ENCODE results near the gene TXNDC11. TPM values are rescaled to one million over a fixed set of nuclear protein-coding genes. Genes with fewer than 3 reads are reported as not detected.

The TXNDC11 gene
- total RNA-seq, 1 experiment from 2014 or later, result 24.3 TPM

DNA sequence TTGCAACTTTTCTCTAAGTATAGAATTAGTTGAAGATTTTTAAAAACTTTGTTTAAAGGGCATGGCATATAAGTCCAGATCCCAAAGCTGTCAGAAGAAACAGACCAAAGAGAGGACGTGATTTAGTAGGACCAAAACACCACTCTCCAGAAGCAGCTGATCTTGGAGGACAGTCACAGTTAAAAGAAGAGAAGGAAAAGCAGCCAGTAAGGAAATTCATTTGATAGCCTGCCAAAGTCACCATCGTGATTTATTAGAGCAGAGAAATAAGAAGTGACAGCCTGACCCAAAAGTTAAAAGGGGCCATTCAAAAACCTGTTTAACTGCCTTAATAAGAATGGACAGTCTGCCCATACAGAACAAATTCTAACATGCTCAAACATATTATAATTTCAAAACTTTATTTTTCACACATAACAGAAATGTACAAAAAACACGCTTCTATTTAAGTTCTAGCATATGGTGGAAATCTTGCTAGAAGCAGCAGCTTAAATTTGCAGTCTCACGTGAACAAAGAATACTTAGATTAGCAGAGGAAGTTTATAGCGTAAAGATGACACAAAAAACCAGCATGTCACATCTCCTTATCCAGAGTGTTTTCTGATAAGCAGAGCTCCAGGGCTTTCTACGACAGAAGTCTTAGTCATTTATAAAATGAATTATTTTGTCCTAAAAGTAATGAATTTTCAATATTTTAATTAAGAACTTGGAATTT, 37.2 kb downstream of the TXNDC11 start:
- POLR2A ChIA-PET, result no interaction called here
- H3K27me3 ChIP-seq (replicated peaks; ENCODE audit: control insufficient read depth, insufficient read depth, low read length), result no peaks in the 10 kb centered on the region
- intact Hi-C loops (cut with micrococcal nuclease; ENCODE audit: unreplicated experiment), result no loop called here
- no peaks in the 10 kb centered on the region for H3K36me3 ChIP-seq (ENCODE audit: control insufficient read depth, insufficient read depth, low read length)
- no peak for DNase-seq
- H3K27ac Mint-ChIP-seq (ENCODE audit: unreplicated experiment), result no peak overlapping the region
- peaks cover 15% of the 10 kb centered on the region for H3K36me3 Mint-ChIP-seq (ENCODE audit: insufficient read depth, unreplicated experiment)
- H3K9me3 ChIP-seq, result no peaks in the 10 kb centered on the region
- no TSS peak for BruUV-seq (replicated peaks)
- H3K4me3 Mint-ChIP-seq (ENCODE audit: unreplicated experiment), result no peak overlapping the region
- no peak overlapping the region for H3K4me3 ChIP-seq (ENCODE audit: low read depth, low read length)
- TF ChIP-seq, protein P1, sequence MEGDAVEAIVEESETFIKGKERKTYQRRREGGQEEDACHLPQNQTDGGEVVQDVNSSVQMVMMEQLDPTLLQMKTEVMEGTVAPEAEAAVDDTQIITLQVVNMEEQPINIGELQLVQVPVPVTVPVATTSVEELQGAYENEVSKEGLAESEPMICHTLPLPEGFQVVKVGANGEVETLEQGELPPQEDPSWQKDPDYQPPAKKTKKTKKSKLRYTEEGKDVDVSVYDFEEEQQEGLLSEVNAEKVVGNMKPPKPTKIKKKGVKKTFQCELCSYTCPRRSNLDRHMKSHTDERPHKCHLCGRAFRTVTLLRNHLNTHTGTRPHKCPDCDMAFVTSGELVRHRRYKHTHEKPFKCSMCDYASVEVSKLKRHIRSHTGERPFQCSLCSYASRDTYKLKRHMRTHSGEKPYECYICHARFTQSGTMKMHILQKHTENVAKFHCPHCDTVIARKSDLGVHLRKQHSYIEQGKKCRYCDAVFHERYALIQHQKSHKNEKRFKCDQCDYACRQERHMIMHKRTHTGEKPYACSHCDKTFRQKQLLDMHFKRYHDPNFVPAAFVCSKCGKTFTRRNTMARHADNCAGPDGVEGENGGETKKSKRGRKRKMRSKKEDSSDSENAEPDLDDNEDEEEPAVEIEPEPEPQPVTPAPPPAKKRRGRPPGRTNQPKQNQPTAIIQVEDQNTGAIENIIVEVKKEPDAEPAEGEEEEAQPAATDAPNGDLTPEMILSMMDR (IDR thresholded peaks at IDR 0.05; ENCODE audit: insufficient read depth in 1 of 2, low read depth in 1 of 2, low read length in 1 of 2, severe bottlenecking in 1 of 2, unreplicated experiment in 1 of 2), result no peak
- peaks cover 3% of the 10 kb centered on the region; the same call in 1 of the 2 replicates for H3K4me1 ChIP-seq
- no peaks in the 10 kb centered on the region for H3K9me3 Mint-ChIP-seq (ENCODE audit: unreplicated experiment)
- no peaks in the 10 kb centered on the region for H3K27me3 Mint-ChIP-seq (ENCODE audit: insufficient read depth, unreplicated experiment)
- CTCF ChIA-PET, result no interaction called here
- peaks cover 5% of the 10 kb centered on the region for H3K4me1 Mint-ChIP-seq (ENCODE audit: low read depth, unreplicated experiment)

DNA sequence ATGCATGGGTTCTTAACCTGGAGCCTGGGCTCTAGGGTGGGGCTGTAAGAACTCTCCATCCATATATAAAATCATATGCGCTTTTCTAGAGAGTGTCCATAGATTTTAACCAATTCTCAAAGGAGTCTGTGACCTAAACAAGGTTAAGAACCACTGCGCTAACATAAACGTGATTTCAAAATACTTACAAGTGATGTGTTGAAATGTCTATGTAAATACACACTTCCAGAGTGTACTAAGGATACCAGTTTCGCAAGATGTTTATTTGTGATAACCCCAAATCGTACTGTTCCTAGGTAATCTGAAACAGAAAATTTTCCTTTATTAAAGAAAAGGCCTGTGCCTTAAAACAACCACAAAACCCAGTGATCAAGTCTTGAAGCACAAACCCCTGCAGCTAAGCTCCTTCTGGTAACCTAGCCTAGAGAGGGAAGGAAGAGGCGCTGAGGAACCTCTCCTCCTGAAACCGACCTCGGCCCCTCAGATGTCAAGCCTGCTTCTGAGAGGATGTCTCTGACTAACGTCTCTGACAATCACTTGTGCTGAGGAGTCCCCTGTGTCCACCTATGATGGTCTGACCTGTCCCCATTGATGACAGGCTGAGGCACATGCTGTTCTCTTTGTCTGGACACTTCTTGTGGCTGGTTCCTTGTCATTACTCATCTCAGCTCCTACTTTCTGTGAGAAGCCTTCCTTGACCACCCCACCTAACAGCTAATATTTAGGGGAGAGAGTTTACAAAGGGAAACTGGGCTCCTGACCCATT, 42.2 kb downstream of the TXNDC11 start:
- peaks cover 11% of the 10 kb centered on the region for H3K4me1 Mint-ChIP-seq (ENCODE audit: low read depth, unreplicated experiment)
- POLR2A ChIA-PET, result no interaction called here
- CTCF ChIA-PET, result interaction anchor here (0.9 kb wide), 1 partner anchor 64 kb away, joined by 3 read pairs; no protein-coding TSS in a partner anchor
- peaks cover 34% of the 10 kb centered on the region for H3K36me3 Mint-ChIP-seq (ENCODE audit: insufficient read depth, unreplicated experiment)
- peak in 1 of 2 experiments; percentile 24 for DNase-seq
- H3K27ac Mint-ChIP-seq (ENCODE audit: unreplicated experiment), result no peak overlapping the region
- TF ChIP-seq, protein P1 (IDR thresholded peaks at IDR 0.05; ENCODE audit: insufficient read depth in 1 of 2, low read depth in 1 of 2, low read length in 1 of 2, severe bottlenecking in 1 of 2, unreplicated experiment in 1 of 2), result no peak
- H3K9me3 Mint-ChIP-seq (ENCODE audit: unreplicated experiment), result no peaks in the 10 kb centered on the region
- Histone ChIP-seq H3K9me3 (no peaks in the 10 kb centered on the region), H3K4me1 (peaks cover 10% of the 10 kb centered on the region; the same call in 1 of the 2 replicates), H3K27me3 (replicated peaks; ENCODE audit: control insufficient read depth, insufficient read depth, low read length) (no peaks in the 10 kb centered on the region), H3K4me3 (ENCODE audit: low read depth, low read length) (no peak overlapping the region), H3K36me3 (ENCODE audit: control insufficient read depth, insufficient read depth, low read length) (peaks cover 4% of the 10 kb centered on the region; the same call in 1 of the 2 replicates)
- no peak overlapping the region for H3K4me3 Mint-ChIP-seq (ENCODE audit: unreplicated experiment)
- intact Hi-C loops (cut with micrococcal nuclease; ENCODE audit: unreplicated experiment), result no loop called here
- no peaks in the 10 kb centered on the region for H3K27me3 Mint-ChIP-seq (ENCODE audit: insufficient read depth, unreplicated experiment)
- no TSS peak for BruUV-seq (replicated peaks)

DNA sequence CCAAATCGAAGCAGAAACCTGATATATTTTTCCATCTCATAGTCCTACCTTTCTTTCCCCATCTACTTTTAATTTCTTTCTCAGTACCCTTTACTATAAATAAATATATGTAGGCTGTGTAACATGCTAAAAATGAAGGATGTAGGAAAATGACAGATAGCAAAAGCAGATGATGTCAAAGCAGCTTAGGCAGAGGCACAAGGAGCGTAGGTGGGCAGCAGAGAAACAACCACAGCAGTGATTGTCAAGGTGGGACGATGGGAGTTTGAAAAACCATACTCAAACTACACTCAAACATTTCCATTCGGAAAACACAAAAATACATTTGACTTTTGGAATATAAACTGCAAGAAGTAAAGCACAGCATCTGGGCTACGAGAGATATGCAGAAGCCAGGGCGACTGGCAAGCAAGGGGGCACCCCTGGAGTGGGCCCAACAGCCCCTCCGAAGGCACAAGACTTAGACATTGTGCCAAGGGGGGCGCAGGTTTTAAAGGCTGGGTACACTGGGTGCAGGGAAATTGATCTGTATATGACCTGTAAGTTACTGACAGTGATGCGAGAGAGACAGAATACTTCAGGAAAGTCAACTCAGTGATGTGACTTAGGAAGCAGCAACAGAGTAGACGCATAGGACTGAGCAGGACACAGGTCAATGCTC, 43.3 kb downstream of the TXNDC11 start:
- TF ChIP-seq, protein P1 (IDR thresholded peaks at IDR 0.05; ENCODE audit: insufficient read depth in 1 of 2, low read depth in 1 of 2, low read length in 1 of 2, severe bottlenecking in 1 of 2, unreplicated experiment in 1 of 2), result no peak
- no peaks in the 10 kb centered on the region for H3K9me3 Mint-ChIP-seq (ENCODE audit: unreplicated experiment)
- H3K4me1 Mint-ChIP-seq (ENCODE audit: low read depth, unreplicated experiment), result peaks cover 11% of the 10 kb centered on the region
- no TSS peak for BruUV-seq (replicated peaks)
- peaks cover 36% of the 10 kb centered on the region for H3K36me3 Mint-ChIP-seq (ENCODE audit: insufficient read depth, unreplicated experiment)
- no peak for DNase-seq
- peaks cover 4% of the 10 kb centered on the region; the same call in 1 of the 2 replicates for H3K36me3 ChIP-seq (ENCODE audit: control insufficient read depth, insufficient read depth, low read length)
- CTCF ChIA-PET, result interaction anchor here (0.9 kb wide), 1 partner anchor 63 kb away, joined by 3 read pairs; no protein-coding TSS in a partner anchor
- H3K4me3 ChIP-seq (ENCODE audit: low read depth, low read length), result no peak overlapping the region
- intact Hi-C loops (cut with micrococcal nuclease; ENCODE audit: unreplicated experiment), result no loop called here
- no peaks in the 10 kb centered on the region for H3K27me3 ChIP-seq (replicated peaks; ENCODE audit: control insufficient read depth, insufficient read depth, low read length)
- no peaks in the 10 kb centered on the region for H3K27me3 Mint-ChIP-seq (ENCODE audit: insufficient read depth, unreplicated experiment)
- no peak overlapping the region for H3K27ac Mint-ChIP-seq (ENCODE audit: unreplicated experiment)
- POLR2A ChIA-PET, result no interaction called here
- H3K9me3 ChIP-seq, result no peaks in the 10 kb centered on the region
- H3K4me3 Mint-ChIP-seq (ENCODE audit: unreplicated experiment), result no peak overlapping the region
- H3K4me1 ChIP-seq, result peaks cover 10% of the 10 kb centered on the region; the same call in 1 of the 2 replicates
